H9 (cell line): ENCODE measurements around the gene SPATA16. TPM values are rescaled to one million over a fixed set of nuclear protein-coding genes. Genes with fewer than 3 reads are reported as not detected.

Experiments used
- DNase-seq: peaks from one replicate; pipeline ENCODE4 v3.0.0-alpha.2; 2017
- H2AFZ ChIP-seq: one replicate; pipeline ENCODE4 v1.6.1; 2013; ENCODE audit warnings: mild to moderate bottlenecking, low read length, control low read depth, moderate library complexity
- H2AK5ac ChIP-seq: 2 replicates; pipeline ENCODE4 v1.6.1; 2013; ENCODE audit warnings: low read length, control low read depth, mixed read lengths; ENCODE audit not compliant: insufficient read length
- H2BK120ac ChIP-seq: one replicate; pipeline ENCODE4 v1.6.1; 2013; ENCODE audit warnings: low read depth, mild to moderate bottlenecking, low read length, control low read depth, inconsistent platforms; ENCODE audit not compliant: poor library complexity, severe bottlenecking
- H2BK12ac ChIP-seq: 2 replicates; pipeline ENCODE4 v1.6.1; 2013; ENCODE audit warnings: low read length, control low read depth, mixed read lengths, low read depth; ENCODE audit not compliant: insufficient read length
- H2BK15ac ChIP-seq: 2 replicates; pipeline ENCODE4 v1.6.1; 2013; ENCODE audit warnings: low read depth, low read length, control low read depth
- H2BK20ac ChIP-seq: one replicate; pipeline ENCODE4 v1.6.1; 2013; ENCODE audit warnings: low read depth, mild to moderate bottlenecking, low read length, control low read depth, inconsistent platforms; ENCODE audit not compliant: poor library complexity, severe bottlenecking
- H2BK5ac ChIP-seq: 2 replicates; pipeline ENCODE4 v1.6.1; 2013; ENCODE audit warnings: low read length, control low read depth, mixed read lengths; ENCODE audit not compliant: insufficient read length
- H3K14ac ChIP-seq: 2 replicates; pipeline ENCODE4 v1.6.1; 2013; ENCODE audit warnings: low read length, control low read depth; ENCODE audit not compliant: insufficient read depth
- H3K18ac ChIP-seq: 2 replicates; pipeline ENCODE4 v1.6.1; 2013; ENCODE audit warnings: low read depth, mild to moderate bottlenecking, mixed read lengths, low read length, control low read depth; ENCODE audit not compliant: insufficient read length
- H3K23ac ChIP-seq: 2 replicates; pipeline ENCODE4 v1.6.1; 2013; ENCODE audit warnings: low read length, control low read depth, mixed read lengths, low read depth; ENCODE audit not compliant: insufficient read length
- H3K23me2 ChIP-seq: 2 replicates; pipeline ENCODE4 v1.6.1; 2013; ENCODE audit warnings: low read depth, mild to moderate bottlenecking, mixed read lengths, low read length, control low read depth; ENCODE audit not compliant: insufficient read length, poor library complexity, severe bottlenecking
- H3K27ac ChIP-seq: 2 replicates; pipeline ENCODE4 v1.5.1; 2013; ENCODE audit warnings: low read length, control low read depth, mixed read lengths, low read depth; ENCODE audit not compliant: insufficient read length
- H3K27me3 ChIP-seq: 2 replicates; pipeline ENCODE4 v1.6.1; 2013; ENCODE audit warnings: low read length, control low read depth, inconsistent platforms; ENCODE audit not compliant: insufficient read depth
- H3K4ac ChIP-seq: 2 replicates; pipeline ENCODE4 v1.6.1; 2013; ENCODE audit warnings: low read depth, mild to moderate bottlenecking, control low read depth, inconsistent platforms, low read length, moderate library complexity
- H3K4me1 ChIP-seq: 2 replicates; pipeline ENCODE4 v1.6.1; 2013; ENCODE audit warnings: low read length, control low read depth, inconsistent platforms; ENCODE audit not compliant: insufficient read depth
- H3K4me2 ChIP-seq: 2 replicates; pipeline ENCODE4 v1.6.1; 2013; ENCODE audit warnings: low read length, control low read depth, mixed read lengths; ENCODE audit not compliant: insufficient read length, insufficient read depth
- H3K56ac ChIP-seq: 2 replicates; pipeline ENCODE4 v1.6.1; 2013; ENCODE audit warnings: low read depth, mild to moderate bottlenecking, mixed read lengths, low read length, control low read depth; ENCODE audit not compliant: insufficient read length
- H3K79me1 ChIP-seq: 2 replicates; pipeline ENCODE4 v1.6.1; 2013; ENCODE audit warnings: low read depth, mild to moderate bottlenecking, moderate library complexity, low read length, control low read depth, inconsistent platforms; ENCODE audit not compliant: insufficient read depth, poor library complexity, severe bottlenecking
- H3K79me2 ChIP-seq: 2 replicates; pipeline ENCODE4 v1.6.1; 2013; ENCODE audit warnings: low read length, control low read depth, inconsistent platforms; ENCODE audit not compliant: insufficient read depth
- H3K9ac ChIP-seq: 2 replicates; pipeline ENCODE4 v1.6.1; 2013; ENCODE audit warnings: low read length, control low read depth, mixed read lengths; ENCODE audit not compliant: insufficient read length; ENCODE audit errors: extremely low read depth
- H3K9me3 ChIP-seq: one replicate; pipeline ENCODE4 v1.6.1; 2013; ENCODE audit warnings: low read depth, low read length, inconsistent platforms; ENCODE audit not compliant: control insufficient read depth
- H3T11ph ChIP-seq: one replicate; pipeline ENCODE4 v1.6.1; 2013; ENCODE audit warnings: mild to moderate bottlenecking, low read length, control low read depth, inconsistent platforms
- H4K20me1 ChIP-seq: one replicate; pipeline ENCODE4 v1.6.1; 2013; ENCODE audit not compliant: control insufficient read depth, insufficient read length, insufficient read depth
- H4K5ac ChIP-seq: 2 replicates; pipeline ENCODE4 v1.6.1; 2013; ENCODE audit warnings: low read depth, mild to moderate bottlenecking, mixed read lengths, low read length, control low read depth; ENCODE audit not compliant: insufficient read length
- H4K8ac ChIP-seq: replicated peaks from 2 replicates; pipeline ENCODE4 v1.6.1; 2013; ENCODE audit warnings: low read length, control low read depth, mixed read lengths, low read depth; ENCODE audit not compliant: insufficient read length
- H4K91ac ChIP-seq: 2 replicates; pipeline ENCODE4 v1.6.1; 2013; ENCODE audit warnings: low read depth, mild to moderate bottlenecking, moderate library complexity, mixed read lengths, low read length, control low read depth; ENCODE audit not compliant: insufficient read length
- H3K27ac Mint-ChIP-seq, 3 experiments: 2 replicates in 2 of 3; 3 replicates in 1 of 3; pipeline ENCODE4 v1.8.0; 2020 to 2021; ENCODE audit warnings: mixed read lengths in 3 of 3, mild to moderate bottlenecking in 1 of 3, moderate library complexity in 1 of 3
- H3K27me3 Mint-ChIP-seq: 2 replicates; pipeline ENCODE4 v1.8.0; 2021; ENCODE audit warnings: low read depth, mild to moderate bottlenecking, moderate library complexity, mixed read lengths
- H3K36me3 Mint-ChIP-seq, 3 experiments: 2 replicates in 2 of 3; 3 replicates in 1 of 3; pipeline ENCODE4 v1.8.0; 2020 to 2021; ENCODE audit warnings: low read depth in 3 of 3, mixed read lengths in 3 of 3; ENCODE audit not compliant: insufficient read depth in 1 of 3
- H3K4me1 Mint-ChIP-seq, 2 experiments: 2 replicates each; pipeline ENCODE4 v1.8.0; 2020; ENCODE audit warnings: mixed read lengths in 2 of 2
- H3K4me3 Mint-ChIP-seq, 2 experiments: 2 replicates in 1 of 2; 3 replicates in 1 of 2; pipeline ENCODE4 v1.8.0; 2020 to 2021; ENCODE audit warnings: mild to moderate bottlenecking in 2 of 2, mixed read lengths in 2 of 2, moderate library complexity in 1 of 2
- H3K9me3 Mint-ChIP-seq, 2 experiments: 2 replicates in 1 of 2; 3 replicates in 1 of 2; pipeline ENCODE4 v1.8.0; 2020; ENCODE audit warnings: mild to moderate bottlenecking in 2 of 2, mixed read lengths in 2 of 2, moderate library complexity in 1 of 2
- CTCF ChIP-seq: fragments of 200-600 bp; sonication (generic); conservative IDR thresholded peaks from 3 replicates; pipeline ENCODE4 v1.8.0; 2021; ENCODE audit warnings: antibody characterized with exemption, mild to moderate bottlenecking
- WGBS: extraction: QIAGEN DNeasy Blood & Tissue Kit; methylation state at CpG from one replicate; pipeline ENCODE4 v1.1.7; 2013; ENCODE audit warnings: missing lambda C conversion rate, low lambda C conversion rate, mixed read lengths; ENCODE audit not compliant: insufficient read length; ENCODE audit errors: extremely low coverage; 5-methylcytosine and 5-hydroxymethylcytosine counted together
- total RNA-seq: library from RNA; stranded (reverse); gene quantifications from 2 replicates; pipeline ENCODE4 v1.2.1, GENCODE V29; 2021

The SPATA16 gene
- total RNA-seq, 1 experiment from 2014 or later, result not detected

GRCh38 chr3:172844428-172844827, 296.6 kb downstream of the SPATA16 start:
- Mint-ChIP-seq H3K9me3 (0 out of 5 replicates have a peak, but pooled peaks cover 0 to 2% of the 10 kb centered on the region in 2 experiments), H3K4me1 (peaks cover 6 to 9% of the 10 kb centered on the region in 2 experiments), H3K36me3 (no peaks in the 10 kb centered on the region), H3K27me3 (no peaks in the 10 kb centered on the region), H3K27ac (no peak overlapping the region), H3K4me3 (no peak overlapping the region)
- Histone ChIP-seq H3K14ac (no peak overlapping the region), H3T11ph (no peak overlapping the region), H3K79me1 (no peaks in the 10 kb centered on the region), H4K20me1 (no peaks in the 10 kb centered on the region), H2BK15ac (no peak overlapping the region), H3K9ac (no peak overlapping the region), H2BK20ac (no peak overlapping the region), H3K18ac (no peak overlapping the region), H3K4me2 (no peak overlapping the region), H3K4ac (no peak overlapping the region), H4K8ac (no peak overlapping the region), H3K9me3 (no peaks in the 10 kb centered on the region), H2BK5ac (no peak overlapping the region), H3K79me2 (no peaks in the 10 kb centered on the region), H3K27me3 (no peaks in the 10 kb centered on the region), H3K4me1 (no peaks in the 10 kb centered on the region), H4K91ac (no peak overlapping the region), H3K23ac (no peak overlapping the region), H2BK120ac (no peak overlapping the region), H2BK12ac (no peak overlapping the region), H3K23me2 (no peaks in the 10 kb centered on the region), H2AFZ (no peak overlapping the region), H3K56ac (no peak overlapping the region), H2AK5ac (no peak overlapping the region), H4K5ac (no peak overlapping the region), H3K27ac (no peak overlapping the region)
- TF ChIP-seq CTCF, result no peak
- no CpG with 5 or more reads among the region's 4 CpGs for WGBS
- no peak for DNase-seq
